Left colon (tissue), 2 donors: Measurements from ENCODE around the gene CLCN4. TPM values are rescaled to one million over a fixed set of nuclear protein-coding genes. Genes with fewer than 3 reads are reported as not detected.

ENCODE experiments used
- ATAC-seq: fragments of 200-7000 bp; cut with Tn5 transposase; one replicate; pipeline ENCODE4 v1.9.1; 2020; ENCODE audit warnings: mild to moderate bottlenecking, moderate library complexity
- DNase-seq, 2 donors: peaks; one replicate each; pipeline ENCODE4 v3.0.0-alpha.2; 2020
- intact Hi-C, 2 donors: fragments of 100-400 bp; cut with DNase I in 1 of 2; cut with micrococcal nuclease in 1 of 2; formaldehyde crosslinking; loops; one replicate each; pipeline versions ENCODE4 v1.11.2 to v1.14.0; 2022; cut with DNase I, micrococcal nuclease
- total RNA-seq, 2 donors: library from RNA; stranded (reverse); fragmentation: NEBNext Ultra II Directional; extraction: Animal tissue kit (Norgen Biotek cat#: 25700); gene quantifications; one replicate each; pipeline ENCODE4 v1.2.1, GENCODE V29; 2021
- donor health status: DM: no; HTN: no; CAD: no.
- donor health status: DM: yes; HTN: yes; CAD: no.

Gene CLCN4
- total RNA-seq, 2 donors from 2014 or later = 0.46 to 1.4 TPM

DNA sequence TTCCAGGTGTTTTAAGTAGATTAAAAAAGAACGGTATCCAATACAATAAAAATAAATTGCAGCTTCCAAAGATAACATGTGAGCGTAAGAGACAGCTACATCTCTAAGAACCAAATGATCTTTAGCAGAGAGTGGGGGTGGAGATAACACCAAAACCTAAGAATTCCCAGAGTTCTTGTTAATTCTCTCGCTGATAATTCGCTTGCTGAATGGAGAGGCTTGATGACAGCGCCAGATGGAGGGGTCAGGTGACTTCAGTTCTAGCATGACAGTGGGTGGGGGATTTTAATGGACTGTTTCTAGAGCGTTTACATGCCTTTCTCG is 2.3 kb downstream of the CLCN4 start:
- DNase-seq = no peak
- no peak for ATAC-seq
- intact Hi-C loops = no loop called here

DNA sequence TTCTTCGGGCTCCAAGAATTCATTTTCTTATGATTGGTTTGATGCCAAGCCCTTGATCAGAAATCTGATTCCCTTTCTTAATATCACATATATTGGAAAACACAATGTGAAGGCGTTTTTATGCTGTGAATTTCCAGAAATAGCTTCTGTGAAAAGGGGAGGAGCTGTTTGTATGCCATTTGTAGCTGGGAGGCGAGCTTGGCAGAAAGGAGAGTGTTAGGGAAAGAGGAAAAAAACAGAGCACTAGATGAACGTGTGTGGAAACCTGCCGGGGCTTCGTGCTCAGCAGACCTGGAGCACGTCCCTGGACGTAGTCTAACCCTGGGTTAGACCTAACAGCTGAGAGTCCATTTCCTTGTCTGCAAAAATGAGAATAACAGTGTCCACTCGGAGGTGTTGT is 3.4 kb downstream of the CLCN4 start:
- ATAC-seq (no peak), DNase-seq (no peak)
- intact Hi-C loops = no loop called here

DNA sequence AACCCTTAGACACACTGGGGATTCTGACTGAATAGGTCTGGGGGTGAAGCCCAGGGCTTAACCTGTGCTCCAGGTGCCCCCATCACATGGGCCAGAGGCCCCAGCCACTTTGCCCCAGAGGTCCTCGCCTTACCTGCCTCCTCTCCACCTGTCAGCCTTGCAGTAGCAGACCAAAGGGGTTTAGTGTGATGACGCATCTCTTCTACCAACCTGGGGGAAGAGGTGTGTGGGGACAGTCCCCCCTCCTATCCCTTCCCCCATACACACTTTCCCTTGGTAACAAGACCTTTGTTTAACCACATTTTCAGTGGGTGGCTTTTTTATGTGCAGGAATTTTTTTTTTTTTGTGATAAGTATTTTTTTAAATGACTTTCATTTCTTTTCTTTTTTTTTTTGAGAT is 6.3 kb downstream of the CLCN4 start:
- ATAC-seq (no peak), DNase-seq (no peak)
- intact Hi-C loops = no loop called here

DNA sequence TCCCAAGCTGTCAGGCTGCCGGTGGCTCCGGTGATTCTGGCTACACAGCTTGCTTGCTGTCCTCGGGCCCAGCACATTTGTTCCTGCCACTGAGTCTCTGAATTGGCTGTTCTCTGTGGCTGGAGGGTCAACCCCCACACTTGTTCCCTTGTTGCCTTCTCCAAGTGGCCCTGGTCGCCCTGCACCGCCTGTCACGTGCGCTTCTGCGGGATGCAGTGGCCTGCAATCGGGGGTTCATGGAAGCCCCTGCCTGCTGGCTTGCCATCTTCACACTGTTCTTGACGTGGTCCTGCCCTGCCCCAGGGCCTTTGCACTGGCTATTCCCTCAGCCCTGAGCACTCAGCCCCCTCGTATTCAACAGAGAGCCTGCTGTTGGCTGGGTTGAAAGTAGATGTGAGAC is 8.1 kb downstream of the CLCN4 start:
- DNase-seq (no peak), ATAC-seq (no peak)
- intact Hi-C loops = no loop called here

DNA sequence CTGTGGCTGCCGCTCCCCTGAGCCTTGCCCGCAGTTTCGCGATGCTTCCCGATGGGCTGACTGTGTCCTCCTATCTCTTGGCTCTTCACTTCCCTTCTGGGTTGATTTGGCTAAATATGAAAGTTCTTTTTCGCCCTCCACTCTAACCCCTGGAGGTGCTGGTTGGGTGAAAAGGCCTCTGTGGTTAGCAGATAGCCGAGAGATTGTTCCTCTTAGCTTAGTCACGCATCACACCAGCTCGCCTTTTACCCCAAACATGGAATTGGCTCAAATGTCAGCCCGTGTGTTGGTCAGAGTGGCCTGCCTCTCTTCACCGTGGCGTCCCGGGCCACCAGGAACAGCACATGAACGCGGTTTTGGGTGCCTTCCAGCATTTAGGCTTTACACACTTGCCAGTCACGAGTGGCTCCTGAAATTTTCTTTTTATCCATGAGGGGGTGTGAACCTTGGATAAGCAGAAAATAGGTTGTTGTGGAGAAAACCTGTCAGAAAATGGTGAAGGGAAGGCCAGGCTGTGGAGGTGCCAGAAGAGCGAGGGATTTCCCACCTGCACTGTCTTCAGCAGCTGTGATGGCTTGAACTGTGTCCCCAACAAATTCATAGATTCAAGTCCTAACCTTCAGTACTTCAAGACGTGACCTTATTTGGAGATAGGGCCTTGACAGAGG is 8.9 kb downstream of the CLCN4 start:
- DNase-seq (no peak), ATAC-seq (no peak)
- intact Hi-C loops = no loop called here

DNA sequence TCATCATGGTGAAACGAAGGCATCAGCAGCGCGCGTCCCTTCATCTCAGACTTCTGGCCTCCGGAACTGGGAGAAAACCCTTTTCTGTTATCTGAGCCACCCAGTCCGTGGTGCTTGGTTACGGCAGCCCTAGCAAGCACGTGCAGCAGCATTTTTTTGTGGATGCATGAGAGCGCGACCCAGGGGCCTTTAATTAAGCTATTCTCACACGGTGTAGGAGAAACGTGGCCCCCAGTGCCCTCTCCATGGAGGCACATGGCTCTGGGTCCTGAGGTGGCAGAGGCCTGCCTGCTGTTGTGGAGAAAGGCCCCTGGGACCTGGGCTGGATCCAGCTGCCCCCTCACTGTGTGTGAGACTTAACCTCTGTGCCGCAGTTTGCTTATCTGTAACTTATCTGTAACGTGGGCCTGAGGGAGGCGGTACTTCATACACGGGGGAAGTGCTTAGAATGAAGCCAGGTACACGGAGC is 9.5 kb downstream of the CLCN4 start:
- no peak for ATAC-seq
- intact Hi-C loops = no loop called here
- no peak for DNase-seq

DNA sequence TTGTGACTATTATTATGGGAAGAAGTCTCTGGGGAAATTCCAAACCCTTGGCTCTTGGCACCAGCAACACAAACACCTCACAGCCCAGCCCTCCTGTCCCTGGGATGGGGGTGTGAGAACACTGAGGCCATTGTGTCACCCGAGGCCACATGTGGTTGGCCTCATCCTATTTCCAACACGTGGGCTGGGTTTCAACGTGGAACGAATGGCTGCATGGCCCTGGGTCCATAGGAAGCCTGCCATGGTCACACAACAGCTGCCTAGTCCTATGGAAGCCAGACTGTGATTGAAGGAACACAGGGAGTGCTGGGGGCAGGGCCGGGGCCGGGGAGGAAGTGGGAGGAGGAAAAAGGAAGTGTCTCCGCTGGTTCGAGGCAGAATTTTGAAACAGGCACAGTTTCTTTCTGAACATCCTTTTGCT is 10.0 kb downstream of the CLCN4 start:
- intact Hi-C loops = no loop called here
- DNase-seq = no peak

DNA sequence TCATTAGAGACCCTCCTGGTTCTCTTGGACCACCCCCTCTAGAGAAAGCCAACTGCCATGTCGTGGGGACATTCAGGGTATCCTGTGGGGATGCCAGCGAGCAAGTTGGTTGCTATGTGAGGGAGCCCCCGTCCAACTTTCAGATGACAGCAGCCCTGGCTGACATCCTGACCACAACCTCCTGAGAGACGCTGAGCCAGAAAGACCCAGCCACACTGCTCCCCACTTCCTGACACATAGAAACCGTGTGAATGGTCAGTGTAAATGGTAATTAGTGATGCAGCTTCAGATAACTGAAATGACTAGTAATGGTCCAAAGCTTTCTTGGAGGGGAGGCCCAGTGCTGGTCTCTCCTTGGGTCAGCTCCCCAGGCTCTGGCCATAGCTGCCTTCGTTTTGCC is 10.8 kb downstream of the CLCN4 start:
- intact Hi-C loops = no loop called here
- ATAC-seq (no peak), DNase-seq (no peak)

More for the DNA sequence above, 10.0 kb downstream of the CLCN4 start:
- no peak for ATAC-seq

DNA sequence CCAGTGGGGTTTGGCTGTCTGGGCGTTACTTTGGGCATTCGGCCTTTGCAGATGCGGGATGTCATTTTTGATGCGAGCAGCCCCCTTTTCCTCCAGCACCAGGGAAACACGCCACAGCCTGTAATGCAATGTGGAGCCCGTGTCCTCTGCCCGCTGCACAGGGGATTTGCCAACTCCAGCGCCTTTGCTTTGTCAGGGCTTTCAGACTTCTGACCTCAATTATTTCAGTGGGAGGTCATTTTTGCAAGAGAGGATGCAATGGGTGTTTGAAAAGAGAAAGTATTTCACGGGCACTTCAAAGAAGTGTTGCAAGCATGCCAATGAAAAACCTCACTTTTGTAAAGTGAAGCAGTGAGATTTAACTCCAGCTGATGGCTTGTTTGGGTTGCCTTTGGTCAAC is 11.5 kb downstream of the CLCN4 start:
- intact Hi-C loops = no loop called here
- no peak for ATAC-seq
- DNase-seq = no peak

DNA sequence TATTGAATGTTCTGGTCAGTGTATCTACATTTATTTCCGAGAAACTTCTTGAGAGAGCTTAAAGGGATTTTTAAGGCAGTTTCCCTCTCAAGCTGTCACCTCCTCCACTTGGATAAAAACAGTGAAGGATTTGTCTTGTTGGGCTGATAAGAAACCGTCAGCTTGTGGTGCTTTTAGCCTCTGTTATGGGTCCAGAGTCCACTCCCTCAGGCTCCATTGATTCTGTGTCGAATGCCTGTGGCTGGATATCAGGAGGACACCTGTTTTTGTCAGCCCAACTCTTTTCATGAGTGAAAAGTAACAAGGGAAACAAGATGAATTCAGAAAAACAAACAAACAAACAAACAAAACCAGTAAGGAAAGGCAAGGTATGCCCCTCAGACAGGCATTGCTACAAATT is 12.4 kb downstream of the CLCN4 start:
- intact Hi-C loops = no loop called here
- DNase-seq = no peak
- ATAC-seq = peak; percentile 82

DNA sequence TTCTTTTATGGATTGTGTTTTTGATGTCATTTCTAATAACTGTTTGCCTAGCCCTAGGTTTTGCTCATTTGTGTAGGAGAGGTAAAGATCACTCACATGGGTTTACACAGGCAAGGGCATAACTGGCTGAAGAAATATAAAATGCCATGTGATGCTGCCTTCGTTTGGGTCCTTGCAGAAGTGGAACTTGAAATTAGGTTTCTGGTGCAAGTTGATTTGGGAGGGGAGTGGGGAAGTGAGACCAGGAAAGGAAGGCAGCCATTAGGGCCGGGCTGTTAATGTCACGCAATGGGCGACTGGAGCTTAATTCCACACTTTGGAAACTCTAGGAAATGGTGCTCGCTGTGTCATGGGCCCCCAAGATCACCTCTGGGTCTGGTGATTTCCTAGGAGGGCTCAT is 14.5 kb downstream of the CLCN4 start:
- DNase-seq (no peak), ATAC-seq (no peak)
- intact Hi-C loops = no loop called here

DNA sequence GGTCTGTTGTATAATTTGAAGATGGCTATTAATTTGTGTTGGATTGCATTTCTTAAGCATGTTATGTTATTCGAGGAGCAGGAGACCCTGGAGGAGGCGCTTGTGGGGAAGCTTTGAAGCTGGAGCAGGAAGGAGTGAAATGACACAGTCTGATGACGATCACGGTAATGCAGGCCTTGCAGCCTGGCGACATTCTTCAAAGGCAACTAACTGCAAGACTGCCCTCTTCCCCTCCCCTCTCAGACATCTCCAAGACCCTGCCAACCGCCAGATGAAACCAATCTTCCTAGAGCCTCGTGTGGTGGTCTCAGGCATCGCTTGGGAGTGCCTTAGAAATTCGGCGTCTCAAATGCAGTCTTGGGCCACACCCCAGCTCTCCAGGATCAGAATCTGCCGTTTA is 16.1 kb downstream of the CLCN4 start:
- intact Hi-C loops = no loop called here
- no peak for ATAC-seq
- DNase-seq = no peak

DNA sequence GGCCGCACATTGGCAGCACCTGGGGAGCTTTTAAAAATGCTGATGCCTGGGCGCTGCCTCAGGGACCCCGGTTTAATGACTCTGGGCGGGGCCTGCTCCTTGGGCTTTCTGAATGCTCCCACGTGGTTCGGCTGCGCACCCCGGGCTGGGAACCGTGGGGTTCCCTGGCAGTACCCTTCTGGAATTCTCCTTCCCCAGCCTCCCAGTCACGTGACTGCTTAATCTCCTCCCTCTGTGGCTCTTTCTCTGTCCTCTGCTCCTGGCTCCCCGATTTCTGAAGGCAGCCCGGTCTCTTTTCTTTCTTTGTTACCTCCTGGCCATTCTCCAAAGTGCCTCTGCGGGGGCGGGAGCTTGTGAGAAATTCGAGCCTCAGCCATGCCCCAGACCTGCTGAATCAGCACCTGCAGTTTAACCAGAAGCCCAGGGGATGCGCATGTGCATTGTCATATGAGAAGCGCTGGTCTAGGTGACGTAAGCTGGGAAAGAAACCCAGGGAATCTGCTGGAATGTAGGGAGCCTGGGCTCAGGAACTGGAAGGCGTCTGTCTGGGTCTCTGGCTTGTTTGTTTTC is 16.6 kb downstream of the CLCN4 start:
- ATAC-seq = no peak
- DNase-seq = no peak
- intact Hi-C loops = no loop called here

DNA sequence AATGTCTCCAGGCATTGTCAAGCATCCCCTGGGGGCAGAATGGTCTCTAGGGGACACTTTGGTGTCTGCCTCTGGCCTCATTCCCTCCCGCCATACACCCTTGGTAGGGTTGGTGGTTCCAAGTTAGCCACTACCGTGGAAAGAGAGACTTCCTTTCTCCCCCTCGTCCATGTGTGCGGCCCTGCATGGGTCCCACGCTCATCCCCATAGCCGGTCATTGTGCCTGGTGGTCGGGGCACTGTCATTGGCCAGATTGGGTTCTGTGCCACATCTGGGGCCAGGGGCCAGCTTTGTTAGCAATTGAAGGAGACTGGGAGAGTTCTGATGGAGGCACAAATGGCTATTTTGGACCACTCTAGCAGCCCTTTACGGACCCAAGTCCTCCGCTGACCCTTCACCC is 17.3 kb downstream of the CLCN4 start:
- no peak for DNase-seq
- intact Hi-C loops = no loop called here
- ATAC-seq = no peak

DNA sequence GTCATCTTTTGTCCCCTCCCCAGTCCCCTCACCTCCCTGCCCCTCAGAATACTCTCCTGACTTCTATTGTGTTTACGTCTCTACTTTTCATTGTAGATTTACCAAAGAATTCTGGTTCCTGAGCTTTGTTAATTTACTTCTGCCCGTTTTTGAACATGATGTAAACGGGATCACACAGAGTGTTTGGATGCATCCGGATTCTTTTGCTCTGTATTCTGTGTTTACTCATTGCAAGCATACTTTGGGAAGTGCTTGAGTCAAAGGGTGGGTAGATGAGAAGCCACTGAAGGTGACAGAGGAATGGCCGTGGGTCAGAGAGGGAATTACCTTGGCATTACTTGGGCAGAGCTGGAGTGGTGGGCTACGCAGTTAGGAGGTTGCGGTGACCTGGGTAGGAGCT is 18.0 kb downstream of the CLCN4 start:
- intact Hi-C loops = no loop called here
- DNase-seq = no peak
- no peak for ATAC-seq

DNA sequence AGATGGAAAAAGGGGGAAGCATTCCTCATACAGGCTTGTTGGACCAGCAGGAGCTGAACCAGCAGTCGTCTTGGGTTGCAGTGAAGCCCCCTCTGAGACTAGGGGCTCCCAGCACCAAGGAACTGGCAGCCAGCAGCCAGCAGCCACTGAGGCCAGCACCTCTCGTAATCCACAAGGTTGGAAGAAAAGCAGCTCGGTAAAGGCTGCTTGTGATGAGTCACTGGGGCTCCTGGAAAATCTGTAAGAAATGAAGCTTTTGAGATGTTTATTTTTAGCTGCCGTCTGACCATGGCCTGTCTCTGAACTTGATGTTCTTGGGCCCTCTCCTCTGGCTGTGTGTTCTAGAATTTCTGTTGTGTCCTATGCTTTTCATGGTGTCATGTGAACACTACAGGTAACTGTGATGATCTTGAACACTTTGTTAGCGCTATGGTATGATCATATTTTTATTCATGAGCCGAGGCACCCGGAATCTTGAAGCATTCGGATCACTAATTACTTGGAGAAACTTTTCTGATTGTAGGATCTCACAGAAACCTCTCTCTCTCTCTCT is 18.6 kb downstream of the CLCN4 start:
- ATAC-seq = no peak
- intact Hi-C loops = no loop called here

DNA sequence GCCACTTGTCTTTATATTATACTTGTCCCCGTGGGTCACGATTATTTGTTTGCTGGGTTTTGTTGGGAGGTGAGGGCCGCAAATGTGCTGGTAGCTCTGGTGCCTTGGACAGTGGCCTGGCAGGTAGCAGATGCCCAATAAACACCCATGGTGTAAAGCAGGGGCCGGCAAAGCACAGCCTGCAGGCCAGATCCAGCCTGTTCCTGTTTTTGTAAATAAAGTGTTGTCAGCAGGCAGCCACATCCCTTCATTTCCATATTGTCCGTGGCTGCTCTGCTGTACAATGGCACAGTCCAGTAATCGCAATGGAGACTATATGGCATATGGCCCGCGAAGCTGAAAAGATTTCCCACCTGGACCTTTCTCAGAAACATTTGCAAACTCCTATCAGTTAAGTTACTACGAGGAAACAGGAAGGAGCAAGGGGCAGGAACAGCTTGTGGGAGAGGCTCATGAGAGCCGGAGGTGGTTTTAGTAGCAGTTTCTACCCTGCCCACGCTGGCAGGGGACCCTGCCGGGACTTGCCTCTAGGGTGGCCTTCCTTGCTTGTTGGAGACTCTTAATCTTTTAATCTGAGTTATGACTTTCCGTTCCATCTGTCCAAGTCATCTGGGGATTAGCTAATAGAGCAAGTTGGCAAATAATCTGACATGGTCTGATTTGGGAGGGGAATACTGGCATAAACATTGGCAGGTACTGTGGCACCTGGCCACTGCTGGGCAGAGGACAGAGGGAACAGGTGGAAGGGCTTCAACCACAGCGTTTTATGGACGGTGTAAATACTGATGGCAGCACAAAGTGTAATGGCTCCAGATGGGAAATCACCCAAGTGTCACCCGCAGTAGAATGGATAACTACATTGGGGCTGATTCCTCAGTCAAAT is 19.6 kb downstream of the CLCN4 start:
- no peak for DNase-seq
- intact Hi-C loops = no loop called here
- ATAC-seq = peak; percentile 83

More for the DNA sequence above, 18.6 kb downstream of the CLCN4 start:
- DNase-seq = no peak

DNA sequence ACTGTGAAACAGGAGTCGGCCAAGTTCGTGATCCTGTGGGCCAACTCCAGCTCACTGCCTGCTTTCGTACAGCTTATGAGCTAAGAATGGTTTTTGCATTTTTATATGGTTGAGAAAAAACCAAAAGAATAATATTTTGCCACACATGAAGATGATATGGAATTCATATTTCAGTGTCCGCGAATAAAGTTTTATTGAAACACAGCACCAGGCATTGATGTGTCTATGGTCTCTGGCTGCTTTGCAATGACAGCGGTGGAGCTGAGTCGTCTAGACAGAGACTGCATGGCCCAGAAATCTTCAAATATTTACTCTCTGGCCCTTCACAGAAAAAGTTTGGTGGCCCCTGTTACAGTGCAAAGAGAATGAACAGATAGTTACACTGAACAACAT is 20.2 kb downstream of the CLCN4 start:
- intact Hi-C loops = no loop called here
- DNase-seq (no peak), ATAC-seq (no peak)

DNA sequence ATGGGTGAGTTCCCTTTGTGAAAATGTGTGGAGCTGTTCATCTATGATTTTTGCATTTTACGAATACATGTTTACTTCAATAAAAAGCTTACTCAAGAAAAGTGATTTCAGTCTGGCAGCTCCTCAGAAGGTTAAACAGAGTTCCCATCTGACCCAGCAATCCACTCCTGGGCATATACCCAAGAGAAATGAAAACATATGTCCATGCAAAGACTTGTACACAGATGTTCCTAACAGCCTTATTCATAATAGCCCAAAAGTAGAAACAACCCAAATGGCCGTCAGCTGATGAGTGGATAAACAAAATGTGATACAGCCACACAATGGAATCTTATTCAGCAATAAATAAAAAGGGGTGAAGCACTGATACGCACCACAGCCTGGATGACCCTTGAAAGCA is 20.8 kb downstream of the CLCN4 start:
- DNase-seq (no peak), ATAC-seq (no peak)
- intact Hi-C loops = no loop called here

DNA sequence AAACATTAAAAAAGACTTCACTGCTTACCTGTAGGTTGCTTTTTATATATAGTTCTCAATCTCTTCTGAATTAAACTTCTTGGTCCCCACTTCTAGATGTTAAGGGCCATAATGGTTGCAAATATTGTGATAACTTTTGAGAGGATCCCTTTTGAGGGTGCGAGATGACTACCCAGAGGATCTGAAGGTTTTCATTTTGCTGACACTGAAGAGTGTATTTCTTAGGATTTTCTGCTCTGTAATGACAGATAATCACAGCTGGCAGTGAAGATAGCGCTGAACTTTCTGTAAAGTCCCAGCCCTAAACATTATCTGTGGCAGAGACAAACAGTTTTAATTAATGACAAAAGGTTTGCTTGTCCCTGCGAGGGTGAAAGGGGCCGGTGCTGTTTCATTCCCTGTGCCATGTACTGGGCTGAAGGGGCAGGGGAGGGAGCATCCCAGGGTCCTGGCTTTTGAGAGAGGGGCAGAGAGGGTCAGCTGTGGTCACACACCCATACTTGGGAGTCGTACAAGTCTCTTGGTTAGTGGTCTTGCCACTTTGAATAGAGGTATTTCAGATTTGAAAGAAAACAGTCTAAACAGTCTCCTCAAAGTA is 22.2 kb downstream of the CLCN4 start:
- ATAC-seq (no peak), DNase-seq (no peak)
- intact Hi-C loops = no loop called here
